WTC11 (cell line): Measurements from ENCODE around the gene TAOK2. TPM values are rescaled to one million over a fixed set of nuclear protein-coding genes. Genes with fewer than 3 reads are reported as not detected.
A peak's percentile ranks its signal among the peaks of the same experiment; 100 is the strongest.

Experiments used
- ATAC-seq: fragments of 200-7000 bp; cut with Tn5 transposase; 2 replicates; pipeline ENCODE4 v1.10.0; 2021; ENCODE audit warnings: mild to moderate bottlenecking, moderate library complexity
- CTCF ChIA-PET: fragments of 300-600 bp; sonication (Branson Sonifier 250); formaldehyde crosslinking; loops from one replicate; lab custom pipeline; 2021; ENCODE audit warnings: antibody characterized with exemption; lab: Charles Lee
- POLR2A ChIA-PET: fragments of 350-600 bp; sonication (Branson Sonifier 250); formaldehyde crosslinking; loops from one replicate; lab custom pipeline; 2021; ENCODE audit warnings: antibody characterized with exemption; lab: Charles Lee
- DNase-seq: peaks from one replicate; pipeline ENCODE4 v3.0.0; 2021; ENCODE audit warnings: low spot score
- H3K27ac Mint-ChIP-seq: 2 replicates; pipeline ENCODE4 v1.8.0; 2021; ENCODE audit warnings: mixed read lengths
- H3K27me3 Mint-ChIP-seq: 2 replicates; pipeline ENCODE4 v1.8.0; 2021; ENCODE audit warnings: low read depth, mild to moderate bottlenecking, moderate library complexity, mixed read lengths
- H3K36me3 Mint-ChIP-seq: 2 replicates; pipeline ENCODE4 v1.8.0; 2021; ENCODE audit warnings: mixed read lengths
- H3K4me1 Mint-ChIP-seq: 2 replicates; pipeline ENCODE4 v1.8.0; 2022; ENCODE audit warnings: mixed read lengths
- H3K4me3 Mint-ChIP-seq: 2 replicates; pipeline ENCODE4 v1.8.0; 2021; ENCODE audit warnings: mild to moderate bottlenecking, moderate library complexity, mixed read lengths
- H3K9me3 Mint-ChIP-seq: 2 replicates; pipeline ENCODE4 v1.8.0; 2021; ENCODE audit warnings: mixed read lengths
- AR ChIP-seq: fragments of 250-450 bp; sonication (Bioruptor Pico); IDR thresholded peaks from 2 replicates; pipeline ENCODE4 v1.9.0; 2021; ENCODE audit warnings: mild to moderate bottlenecking
- ATF3 ChIP-seq: sonication (generic); formaldehyde crosslinking; conservative IDR thresholded peaks from 2 replicates; pipeline ENCODE4 v1.8.1; 2022; ENCODE audit warnings: mild to moderate bottlenecking, missing genetic modification reagents
- ATF6 ChIP-seq: sonication (generic); formaldehyde crosslinking; IDR thresholded peaks from 2 replicates; pipeline ENCODE4 v1.8.1; 2023; ENCODE audit warnings: mild to moderate bottlenecking, missing genetic modification reagents
- CTCF ChIP-seq: fragments of 200-600 bp; IDR thresholded peaks from 2 replicates; pipeline ENCODE4 v1.8.0; 2022; ENCODE audit warnings: antibody characterized with exemption
- ERG ChIP-seq: fragments of 250-450 bp; sonication (Bioruptor Pico); IDR thresholded peaks from 2 replicates; pipeline ENCODE4 v1.8.0; 2021; ENCODE audit warnings: mild to moderate bottlenecking
- ETV6 ChIP-seq: sonication (generic); formaldehyde crosslinking; IDR thresholded peaks from 2 replicates; pipeline ENCODE4 v1.8.1; 2022; ENCODE audit warnings: mild to moderate bottlenecking, missing genetic modification reagents
- FOXK1 ChIP-seq: sonication (generic); formaldehyde crosslinking; IDR thresholded peaks from 2 replicates; pipeline ENCODE4 v1.8.0; 2022; ENCODE audit warnings: mild to moderate bottlenecking, moderate library complexity, missing genetic modification reagents
- IRF1 ChIP-seq: sonication (generic); formaldehyde crosslinking; IDR thresholded peaks from 2 replicates; pipeline ENCODE4 v1.8.0; 2023; ENCODE audit warnings: missing genetic modification reagents
- MAX ChIP-seq: sonication (generic); formaldehyde crosslinking; IDR thresholded peaks from 2 replicates; pipeline ENCODE4 v1.8.0; 2022; ENCODE audit warnings: mild to moderate bottlenecking, missing genetic modification reagents
- MXD4 ChIP-seq: fragments of 250-450 bp; sonication (Bioruptor Pico); IDR thresholded peaks from 2 replicates; pipeline ENCODE4 v1.8.0; 2021; ENCODE audit warnings: mild to moderate bottlenecking, moderate library complexity, borderline replicate concordance
- NFATC4 ChIP-seq: fragments of 250-450 bp; sonication (Bioruptor Pico); IDR thresholded peaks from 2 replicates; pipeline ENCODE4 v1.9.0; 2021; ENCODE audit warnings: mild to moderate bottlenecking
- NR2C2 ChIP-seq: sonication (generic); formaldehyde crosslinking; IDR thresholded peaks from 2 replicates; pipeline ENCODE4 v1.8.0; 2022; ENCODE audit warnings: mild to moderate bottlenecking, missing genetic modification reagents
- OVOL2 ChIP-seq: fragments of 250-450 bp; sonication (Bioruptor Pico); IDR thresholded peaks from 2 replicates; pipeline ENCODE4 v1.9.0; 2021; ENCODE audit warnings: mild to moderate bottlenecking, borderline replicate concordance
- PRRX2 ChIP-seq: fragments of 250-450 bp; sonication (Bioruptor Pico); IDR thresholded peaks from 2 replicates; pipeline ENCODE4 v1.8.0; 2021; ENCODE audit warnings: mild to moderate bottlenecking
- RELA ChIP-seq: sonication (generic); formaldehyde crosslinking; IDR thresholded peaks from 2 replicates; pipeline ENCODE4 v1.8.1; 2022; ENCODE audit warnings: missing genetic modification reagents, mild to moderate bottlenecking, borderline replicate concordance
- SMAD4 ChIP-seq: sonication (generic); formaldehyde crosslinking; IDR thresholded peaks from 2 replicates; pipeline ENCODE4 v1.8.0; 2022; ENCODE audit warnings: mild to moderate bottlenecking, missing genetic modification reagents
- SP1 ChIP-seq: sonication (generic); formaldehyde crosslinking; conservative IDR thresholded peaks from 2 replicates; pipeline ENCODE4 v1.8.1; 2022; ENCODE audit warnings: missing genetic modification reagents
- TEAD1 ChIP-seq: sonication (generic); formaldehyde crosslinking; IDR thresholded peaks from 2 replicates; pipeline ENCODE4 v1.8.0; 2022; ENCODE audit warnings: mild to moderate bottlenecking, missing genetic modification reagents
- TP53 ChIP-seq: sonication (generic); formaldehyde crosslinking; IDR thresholded peaks from 2 replicates; pipeline ENCODE4 v1.8.1; 2023; ENCODE audit warnings: mild to moderate bottlenecking, missing genetic modification reagents
- ZNF121 ChIP-seq: sonication (generic); formaldehyde crosslinking; IDR thresholded peaks from 2 replicates; pipeline ENCODE4 v1.8.0; 2023; ENCODE audit warnings: missing genetic modification reagents
- ZNF416 ChIP-seq: fragments of 250-450 bp; sonication (Bioruptor Pico); IDR thresholded peaks from 2 replicates; pipeline ENCODE4 v1.9.0; 2021; ENCODE audit warnings: mild to moderate bottlenecking, inconsistent platforms
- ZSCAN18 ChIP-seq: fragments of 250-450 bp; sonication (Bioruptor Pico); IDR thresholded peaks from 2 replicates; pipeline ENCODE4 v2.1.2; 2022; ENCODE audit warnings: mild to moderate bottlenecking, moderate library complexity
- total RNA-seq: library from RNA; stranded (reverse); gene quantifications from 3 replicates; pipeline ENCODE4 v1.2.3, GENCODE V29; 2021

TAOK2 gene
- total RNA-seq, 1 experiment from 2014 or later: 42.4 TPM

GRCh38 chr16:29972500-29972899 is 1.2 kb upstream of the TAOK2 start (continued):
- no peak for TF ChIP-seq ZNF121 (CRISPR knock-in tag)
- no peak for TF ChIP-seq CTCF
- TF ChIP-seq SMAD4: no peak
- TF ChIP-seq SP1 (CRISPR knock-in tag): no peak
- no peak for TF ChIP-seq ZNF416 (CRISPR knock-in tag)
- TF ChIP-seq ZSCAN18: no peak

GRCh38 chr16:29972992-29973383 is 680 bp upstream of the TAOK2 start:
- Mint-ChIP-seq H3K36me3 (peaks cover 41% of the 10 kb centered on the region), H3K4me1 (peaks cover 27% of the 10 kb centered on the region), H3K27me3 (peaks cover 21% of the 10 kb centered on the region), H3K27ac (0 out of 2 replicates have a peak overlapping the region, but pooled peaks have one; percentile 41), H3K9me3 (peaks cover 17% of the 10 kb centered on the region), H3K4me3 (peak overlapping the region; percentile 92; the same call in 1 of the 2 replicates)
- DNase-seq: no peak
- TF ChIP-seq TP53 (CRISPR knock-in tag): no peak
- POLR2A ChIA-PET: interaction anchor here (0.6 to 3.2 kb wide), 11 partner anchors 11 to 256 kb away, joined by 3 to 17 read pairs (median 3); partner anchors contain the start of genes ASPHD1, HIRIP3, KCTD13 and SEZ6L2
- CTCF ChIA-PET: interaction anchor here (0.6 to 5.5 kb wide), 25 partner anchors 11 to 272 kb away, joined by 3 to 36 read pairs (median 5); partner anchors contain the start of genes ASPHD1, PAGR1, SEZ6L2 and TBX6
- ATAC-seq: no peak

- H3K4me1 Mint-ChIP-seq: peaks cover 27% of the 10 kb centered on the region
- ATAC-seq: no peak
- H3K27me3 Mint-ChIP-seq: peaks cover 21% of the 10 kb centered on the region
- TF ChIP-seq MXD4: no peak
- no peak for TF ChIP-seq FOXK1 (CRISPR knock-in tag)
- TF ChIP-seq OVOL2: no peak
- no peak for TF ChIP-seq ETV6 (CRISPR knock-in tag)
- TF ChIP-seq ATF6 (CRISPR knock-in tag): no peak
- no peak for TF ChIP-seq RELA (CRISPR knock-in tag)
- TF ChIP-seq IRF1: no peak
- TF ChIP-seq AR (CRISPR knock-in tag): no peak
- no peak for TF ChIP-seq MAX (CRISPR knock-in tag)
- TF ChIP-seq NR2C2 (CRISPR knock-in tag): no peak
- no peak for TF ChIP-seq TEAD1 (CRISPR knock-in tag)
- TF ChIP-seq SP1 (CRISPR knock-in tag): no peak
- no peak for TF ChIP-seq ERG (CRISPR knock-in tag)
- no peak for TF ChIP-seq ATF3
- TF ChIP-seq NFATC4 (CRISPR knock-in tag): no peak
- no peak for TF ChIP-seq PRRX2 (CRISPR knock-in tag)
These were observed 844 bp downstream of the TAOK2 start for GRCh38 chr16:29974291-29975133.

More at GRCh38 chr16:29974291-29975133, 844 bp downstream of the TAOK2 start:
- DNase-seq: no peak
- peaks cover 43% of the 10 kb centered on the region for H3K36me3 Mint-ChIP-seq
- ChIA-PET CTCF (interaction anchor here (0.5 to 5.5 kb wide), 8 partner anchors 13 to 126 kb away, joined by 3 to 36 read pairs (median 8); partner anchors contain the start of gene TLCD3B), POLR2A (interaction anchor here (1.4 to 3.2 kb wide), 2 partner anchors 48 to 75 kb away, joined by 14 read pairs; partner anchors contain the start of genes ASPHD1, KCTD13 and SEZ6L2)
- peaks cover 17% of the 10 kb centered on the region for H3K9me3 Mint-ChIP-seq
- H3K27ac Mint-ChIP-seq: peak overlapping the region; percentile 80
- H3K4me3 Mint-ChIP-seq: peak overlapping the region; percentile 92
